HEK293 (cell line): ENCODE measurements around the gene TOP2A.
A peak's percentile ranks its signal among the peaks of the same experiment; 100 is the strongest.

Experiments
- ZNF18 ChIP-seq: fragments of 450-650 bp; formaldehyde crosslinking; IDR thresholded peaks from 2 replicates; pipeline ENCODE4 v1.5.1; 2016; ENCODE audit warnings: missing biosample characterization, missing genetic modification characterization
- ZNF433 ChIP-seq: fragments of 450-650 bp; formaldehyde crosslinking; IDR thresholded peaks from 2 replicates; pipeline ENCODE4 v1.5.1; 2016; ENCODE audit warnings: missing biosample characterization, missing genetic modification characterization, low read depth
- ZNF549 ChIP-seq: fragments of 450-650 bp; IDR thresholded peaks from 2 replicates; pipeline ENCODE4 v1.5.1; 2018; ENCODE audit warnings: missing biosample characterization, missing genetic modification characterization, mild to moderate bottlenecking, inconsistent platforms, moderate library complexity
- ZNF660 ChIP-seq: fragments of 450-650 bp; IDR thresholded peaks from 2 replicates; pipeline ENCODE4 v1.5.1; 2018; ENCODE audit warnings: missing biosample characterization, mild to moderate bottlenecking, missing genetic modification characterization
- ZNF76 ChIP-seq: fragments of 450-650 bp; formaldehyde crosslinking; IDR thresholded peaks from 2 replicates; pipeline ENCODE4; 2016; ENCODE audit warnings: low read depth, missing biosample characterization, missing genetic modification characterization, borderline replicate concordance
- TF ChIP-seq, protein P1 (sequence below): fragments of 450-650 bp; formaldehyde crosslinking; IDR thresholded peaks from 2 replicates; pipeline ENCODE4 v1.5.1; 2016; ENCODE audit warnings: missing biosample characterization, missing genetic modification characterization

DNA sequence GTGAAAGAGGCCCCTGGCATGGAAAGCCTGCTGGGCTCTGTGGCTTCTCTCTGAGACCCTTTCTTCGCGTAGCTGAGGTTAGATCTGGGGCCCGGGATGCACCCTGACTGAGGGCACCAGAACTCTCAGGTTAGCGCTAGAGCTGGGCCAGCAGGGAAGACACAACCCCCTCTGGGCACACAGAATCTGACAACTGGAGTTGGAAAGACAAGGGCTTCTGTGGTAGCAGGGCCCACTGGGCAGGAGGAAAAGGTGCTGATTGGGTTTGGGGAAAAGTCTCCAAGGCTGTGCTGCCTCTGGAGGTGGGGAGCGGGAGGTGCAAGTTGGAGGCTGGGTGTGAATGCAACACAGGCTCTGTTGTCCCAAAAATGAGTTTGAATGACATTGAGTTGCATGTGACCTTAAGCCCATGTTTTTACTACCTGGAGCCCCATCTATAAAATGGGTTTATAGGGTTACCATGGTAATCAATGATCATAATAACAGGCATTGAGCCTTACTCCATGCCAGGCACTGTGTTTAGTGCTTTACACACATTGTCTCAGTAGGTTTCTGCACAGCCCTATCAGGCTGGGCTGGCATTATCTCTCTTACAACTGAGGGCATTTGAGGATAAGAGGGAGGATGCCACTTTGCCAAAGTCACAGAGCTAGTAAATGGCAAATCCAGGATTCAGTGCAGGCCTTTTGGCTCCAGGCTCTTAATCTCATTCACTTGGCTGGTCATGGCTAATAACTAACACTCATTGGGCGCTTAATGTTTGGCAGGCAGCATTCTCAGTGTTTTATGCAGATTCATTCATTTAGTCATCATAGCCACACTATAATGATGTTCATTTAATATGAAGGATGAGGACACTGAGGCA lies 16.1 kb upstream of the TOP2A start:
- TF ChIP-seq, protein P1, sequence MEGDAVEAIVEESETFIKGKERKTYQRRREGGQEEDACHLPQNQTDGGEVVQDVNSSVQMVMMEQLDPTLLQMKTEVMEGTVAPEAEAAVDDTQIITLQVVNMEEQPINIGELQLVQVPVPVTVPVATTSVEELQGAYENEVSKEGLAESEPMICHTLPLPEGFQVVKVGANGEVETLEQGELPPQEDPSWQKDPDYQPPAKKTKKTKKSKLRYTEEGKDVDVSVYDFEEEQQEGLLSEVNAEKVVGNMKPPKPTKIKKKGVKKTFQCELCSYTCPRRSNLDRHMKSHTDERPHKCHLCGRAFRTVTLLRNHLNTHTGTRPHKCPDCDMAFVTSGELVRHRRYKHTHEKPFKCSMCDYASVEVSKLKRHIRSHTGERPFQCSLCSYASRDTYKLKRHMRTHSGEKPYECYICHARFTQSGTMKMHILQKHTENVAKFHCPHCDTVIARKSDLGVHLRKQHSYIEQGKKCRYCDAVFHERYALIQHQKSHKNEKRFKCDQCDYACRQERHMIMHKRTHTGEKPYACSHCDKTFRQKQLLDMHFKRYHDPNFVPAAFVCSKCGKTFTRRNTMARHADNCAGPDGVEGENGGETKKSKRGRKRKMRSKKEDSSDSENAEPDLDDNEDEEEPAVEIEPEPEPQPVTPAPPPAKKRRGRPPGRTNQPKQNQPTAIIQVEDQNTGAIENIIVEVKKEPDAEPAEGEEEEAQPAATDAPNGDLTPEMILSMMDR (tag by site-specific recombination) = peak; percentile 43; the same call in 1 of the 2 replicates
- TF ChIP-seq ZNF660 (no peak), ZNF76 (tag by site-specific recombination) (no peak), ZNF549 (no peak), ZNF18 (tag by site-specific recombination) (no peak), ZNF433 (tag by site-specific recombination) (no peak)
